ENCODE measurements around the gene LUZP4. TPM values are rescaled to one million over a fixed set of nuclear protein-coding genes. Genes with fewer than 3 reads are reported as not detected.

LUZP4 gene
- total and polyA plus RNA-seq, 2 of the 13 experiments (the other 11 are each of a cell fraction or from before 2014, with no cell fraction given), result not detected

- TF ChIP-seq PRDM4 (CRISPR knock-in tag; IDR thresholded peaks at IDR 0.05; ENCODE audit: borderline replicate concordance), result no peak
Measured at GRCh38 chrX:115260330-115260729, 29.2 kb upstream of the LUZP4 start (continued).

- ChIA-PET POLR2A (no interaction called here), CTCF (ENCODE audit: low intra/inter-chr PET ratio, low total read pairs) (no interaction called here)
- H3K27me3 ChIP-seq (ENCODE audit: control insufficient read depth in 1 of 2, insufficient read depth in 2 of 2, low read length in 2 of 2), result no peaks in the 10 kb centered on the region
- no peaks in the 10 kb centered on the region for H3K36me3 ChIP-seq (replicated peaks in 1 of 2; ENCODE audit: control insufficient read depth in 1 of 2, insufficient read depth in 2 of 2, low read length in 2 of 2)
- H3K4me1 ChIP-seq (ENCODE audit: insufficient read depth, low read length), result no peaks in the 10 kb centered on the region
- no peak overlapping the region for H3K27ac ChIP-seq (ENCODE audit: extremely low read length, insufficient read depth, low read length)
- H4K20me1 ChIP-seq (ENCODE audit: insufficient read depth, low read length), result no peaks in the 10 kb centered on the region
- WGBS (ENCODE audit: low lambda C conversion rate), result 83% methylated on average over 1 of the region's 2 CpGs
- H2AFZ ChIP-seq (ENCODE audit: low read length), result no peak overlapping the region
- no peak overlapping the region for H3K4me2 ChIP-seq (ENCODE audit: low read depth, low read length)
- ATAC-seq (no peak), FAIRE-seq (no peak), DNase-seq (ENCODE audit: low spot score) (no peak)
- H3K4me3 ChIP-seq (replicated peaks in 1 of 3; ENCODE audit: insufficient read depth in 1 of 3, low read depth in 2 of 3, low read length in 3 of 3), result no peak overlapping the region
- H3K79me2 ChIP-seq (ENCODE audit: insufficient read depth, low read length), result no peaks in the 10 kb centered on the region
- TF ChIP-seq CBX5 (CRISPR knock-in tag; IDR thresholded peaks at IDR 0.05; ENCODE audit: borderline replicate concordance) (no peak), MAFF (IDR thresholded peaks at IDR 0.05; ENCODE audit: low read depth, low read length) (no peak), CBX1 (IDR thresholded peaks at IDR 0.05; ENCODE audit: low read depth) (no peak)
- in situ Hi-C loops (cut with HindIII; ENCODE audit: extremely low pct_ligation_motif_present, low pct_unique_long_range_greater_than_20kb) (no loop called here), intact Hi-C loops (cut with micrococcal nuclease; ENCODE audit: unreplicated experiment) (no loop called here)
- BruUV-seq (replicated peaks), result no TSS peak
- no peak overlapping the region for H3K9ac ChIP-seq (ENCODE audit: insufficient read depth, low read depth, low read length)
- no peaks in the 10 kb centered on the region for H3K9me3 ChIP-seq (ENCODE audit: low read length)
Measured at GRCh38 chrX:115261148-115261547, 28.4 kb upstream of the LUZP4 start.

GRCh38 chrX:115264009-115264408 lies 25.5 kb upstream of the LUZP4 start:
- H3K9ac ChIP-seq (ENCODE audit: insufficient read depth, low read depth, low read length), result no peak overlapping the region
- no peaks in the 10 kb centered on the region for H3K79me2 ChIP-seq (ENCODE audit: insufficient read depth, low read length)
- no TSS peak for BruUV-seq (replicated peaks)
- in situ Hi-C loops (cut with HindIII; ENCODE audit: extremely low pct_ligation_motif_present, low pct_unique_long_range_greater_than_20kb) (no loop called here), intact Hi-C loops (cut with micrococcal nuclease; ENCODE audit: unreplicated experiment) (no loop called here)
- ChIA-PET POLR2A (no interaction called here), CTCF (ENCODE audit: low intra/inter-chr PET ratio, low total read pairs) (no interaction called here)
- H3K4me3 ChIP-seq (replicated peaks in 1 of 3; ENCODE audit: insufficient read depth in 1 of 3, low read depth in 2 of 3, low read length in 3 of 3), result no peak overlapping the region
- H3K27me3 ChIP-seq (ENCODE audit: control insufficient read depth in 1 of 2, insufficient read depth in 2 of 2, low read length in 2 of 2), result no peaks in the 10 kb centered on the region
- H2AFZ ChIP-seq (ENCODE audit: low read length), result no peak overlapping the region
- no peaks in the 10 kb centered on the region for H3K4me1 ChIP-seq (ENCODE audit: insufficient read depth, low read length)
- no peak overlapping the region for H3K27ac ChIP-seq (ENCODE audit: extremely low read length, insufficient read depth, low read length)
- no peaks in the 10 kb centered on the region for H3K36me3 ChIP-seq (replicated peaks in 1 of 2; ENCODE audit: control insufficient read depth in 1 of 2, insufficient read depth in 2 of 2, low read length in 2 of 2)
- DNase-seq (ENCODE audit: low spot score) (no peak), FAIRE-seq (no peak), ATAC-seq (no peak)
- no peaks in the 10 kb centered on the region for H4K20me1 ChIP-seq (ENCODE audit: insufficient read depth, low read length)
- no peak overlapping the region for H3K4me2 ChIP-seq (ENCODE audit: low read depth, low read length)
- H3K9me3 ChIP-seq (ENCODE audit: low read length), result no peaks in the 10 kb centered on the region
- 5% methylated on average over 2 of the region's 2 CpGs for WGBS (ENCODE audit: low lambda C conversion rate)
- TF ChIP-seq ZNF563 (CRISPR knock-in tag; IDR thresholded peaks at IDR 0.05) (no peak), MAFF (IDR thresholded peaks at IDR 0.05; ENCODE audit: low read depth, low read length) (no peak), ZNF260 (CRISPR knock-in tag; IDR thresholded peaks at IDR 0.05; ENCODE audit: borderline replicate concordance, low read depth) (no peak), SSRP1 (CRISPR knock-in tag; IDR thresholded peaks at IDR 0.05) (no peak), HINFP (CRISPR knock-in tag; IDR thresholded peaks at IDR 0.05; ENCODE audit: low read depth) (no peak), LRRFIP1 (CRISPR knock-in tag; conservative IDR thresholded peaks at IDR 0.05) (no peak)
